GM18873 (cell line): ENCODE results near the gene TSHB.

Source experiments
- ATAC-seq: cut with Tn5 transposase; IDR thresholded peaks from one replicate; pipeline ENCODE4 v1.9.1; 2021; ENCODE audit warnings: mild to moderate bottlenecking, moderate library complexity, moderate number of reproducible peaks; ENCODE audit not compliant: unreplicated experiment, low FRiP score

The TSHB gene

DNA sequence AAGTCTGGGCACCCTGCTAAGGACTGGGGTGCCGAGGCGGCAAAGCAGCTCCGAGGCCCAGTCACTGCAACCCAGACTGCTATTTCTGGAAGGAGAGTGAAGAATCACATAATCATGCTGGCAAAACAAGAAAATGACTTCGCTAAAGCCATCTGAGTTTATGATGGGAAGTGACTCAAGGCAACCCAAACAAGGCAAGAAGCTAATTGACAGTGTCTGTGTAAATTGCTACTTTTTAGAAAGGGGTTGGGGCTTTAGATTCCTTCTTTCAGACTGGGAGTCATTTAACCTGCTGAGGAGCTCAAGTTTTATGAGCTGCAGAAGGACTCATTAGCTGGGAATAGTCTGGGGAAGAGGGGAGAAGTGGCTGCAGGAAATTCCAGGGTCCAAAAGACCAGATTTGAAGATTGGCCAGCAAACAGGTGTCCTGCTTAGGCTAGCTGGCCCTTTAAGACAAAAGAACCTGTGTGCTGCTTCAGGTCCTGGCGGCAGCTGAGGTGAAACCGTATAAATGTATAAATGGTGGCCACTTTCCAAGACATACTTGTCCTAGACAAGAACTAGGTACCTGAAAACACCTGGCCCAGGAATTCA is 28.1 kb downstream of the TSHB start:
- ATAC-seq = no peak

- no peak for ATAC-seq
Measured at GRCh38 chr1:115059316-115059715, 29.7 kb downstream of the TSHB start.

- no peak for ATAC-seq
Measured at GRCh38 chr1:115060501-115060900, 30.9 kb downstream of the TSHB start.

DNA sequence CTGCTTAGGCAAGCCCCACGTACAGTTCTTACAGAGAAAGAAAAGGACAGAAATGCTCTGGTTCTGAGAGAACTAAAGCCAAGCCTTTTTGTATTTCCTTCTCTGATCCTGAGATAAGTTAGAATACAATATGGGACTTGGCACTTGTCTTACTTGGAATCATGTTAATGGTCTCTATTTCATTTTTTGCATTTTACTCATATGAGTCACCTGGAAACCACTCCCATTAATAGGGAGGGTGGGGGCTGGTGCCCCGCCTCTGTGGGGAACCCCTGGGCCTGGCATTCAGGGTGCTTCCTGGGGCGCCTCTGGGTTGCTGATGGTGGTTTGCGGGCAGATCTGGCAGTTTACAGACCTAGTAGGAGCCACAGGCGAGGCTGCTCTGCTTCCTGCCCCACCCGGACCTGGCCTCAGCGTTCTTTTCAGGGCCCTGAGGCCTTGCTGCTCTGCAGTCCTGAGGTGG is 32.9 kb downstream of the TSHB start:
- ATAC-seq = peak; percentile 72

DNA sequence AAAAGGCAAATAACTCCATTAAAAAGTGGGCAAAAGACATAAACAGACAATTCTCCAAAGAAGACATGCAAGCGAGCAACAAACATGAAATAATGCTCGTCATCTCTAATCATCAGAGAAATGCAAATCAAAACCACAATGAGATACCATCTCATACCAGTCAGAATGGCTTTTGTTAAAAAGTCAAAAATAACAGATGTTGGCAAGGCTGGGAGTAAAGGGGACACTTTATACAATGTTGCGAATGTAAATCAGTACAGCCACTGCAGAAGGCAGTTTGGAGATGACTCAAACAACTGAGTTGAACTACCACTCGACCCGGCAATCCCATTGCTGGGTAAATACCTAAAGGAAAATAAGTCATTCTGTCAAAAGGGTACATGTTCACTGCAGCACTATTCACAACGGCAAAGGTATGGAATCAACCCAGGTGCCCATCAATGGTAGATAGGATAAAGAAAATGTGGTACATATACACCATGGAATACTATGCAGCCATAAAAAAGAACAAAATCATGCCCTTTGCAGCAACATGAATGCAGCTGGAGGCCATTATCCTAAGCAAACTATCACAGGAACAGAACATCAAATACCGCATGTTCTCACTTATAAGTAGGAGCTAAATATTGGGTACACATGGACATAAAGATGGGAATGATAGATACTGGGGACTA is 33.7 kb downstream of the TSHB start:
- no peak for ATAC-seq

GRCh38 chr1:115064461-115064860 is 34.8 kb downstream of the TSHB start:
- ATAC-seq = no peak

DNA sequence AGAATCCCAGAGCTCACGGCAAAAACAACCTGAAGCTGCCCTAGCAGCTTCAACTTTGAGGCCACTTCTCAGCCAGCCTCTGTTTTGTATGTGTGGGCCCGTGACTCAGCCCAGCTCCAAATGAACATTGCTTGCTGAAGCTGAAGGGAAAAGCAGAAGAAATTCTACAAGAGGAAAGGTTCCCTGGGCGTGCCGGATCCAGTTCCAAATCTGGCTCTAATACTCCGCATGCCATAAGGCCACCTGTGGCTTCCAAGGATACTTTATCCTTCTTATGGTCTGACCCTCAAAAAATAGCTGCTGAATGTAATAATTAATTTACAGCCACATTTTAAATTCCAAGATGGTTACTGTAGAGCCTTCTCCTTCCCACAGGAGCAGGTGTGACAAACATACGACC is 35.4 kb downstream of the TSHB start:
- ATAC-seq = no peak

GRCh38 chr1:115067161-115067859 is 37.7 kb downstream of the TSHB start:
- no peak for ATAC-seq

DNA sequence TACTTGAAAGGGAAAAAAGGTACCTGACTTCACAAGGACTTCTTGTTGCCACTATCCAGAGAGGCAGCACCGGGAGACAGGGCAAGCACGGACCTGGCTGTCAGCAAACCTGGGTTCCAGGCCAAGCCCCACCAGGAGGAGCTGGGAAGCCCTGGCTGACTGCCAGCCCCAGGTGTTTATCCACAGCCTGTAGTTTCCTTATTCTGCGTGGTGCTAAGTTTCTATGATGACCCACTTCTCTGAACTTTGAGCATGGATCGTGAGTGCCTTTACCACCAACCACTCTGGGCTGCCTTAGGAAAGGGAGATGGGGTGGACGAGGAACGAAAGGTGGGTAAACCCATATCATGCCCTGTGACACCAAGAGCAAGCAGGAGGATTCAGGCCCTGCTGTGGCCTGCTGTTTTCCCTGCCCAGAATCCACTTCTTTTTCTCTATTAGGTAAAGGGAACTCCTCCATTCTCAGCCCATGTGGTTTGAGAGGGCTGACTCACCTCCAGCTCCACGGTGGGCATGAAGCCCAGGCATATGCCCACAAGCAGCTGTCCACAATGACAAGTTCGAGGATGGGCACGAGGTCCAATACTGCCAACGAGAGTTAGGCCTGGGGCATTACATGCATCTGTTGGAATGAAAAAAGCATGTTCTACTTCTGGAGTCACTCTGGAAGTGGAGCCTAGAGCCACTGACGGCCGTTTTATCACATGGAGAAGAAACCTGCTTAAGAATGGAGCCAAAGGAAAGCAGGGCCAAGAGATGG is 39.4 kb downstream of the TSHB start:
- no peak for ATAC-seq

DNA sequence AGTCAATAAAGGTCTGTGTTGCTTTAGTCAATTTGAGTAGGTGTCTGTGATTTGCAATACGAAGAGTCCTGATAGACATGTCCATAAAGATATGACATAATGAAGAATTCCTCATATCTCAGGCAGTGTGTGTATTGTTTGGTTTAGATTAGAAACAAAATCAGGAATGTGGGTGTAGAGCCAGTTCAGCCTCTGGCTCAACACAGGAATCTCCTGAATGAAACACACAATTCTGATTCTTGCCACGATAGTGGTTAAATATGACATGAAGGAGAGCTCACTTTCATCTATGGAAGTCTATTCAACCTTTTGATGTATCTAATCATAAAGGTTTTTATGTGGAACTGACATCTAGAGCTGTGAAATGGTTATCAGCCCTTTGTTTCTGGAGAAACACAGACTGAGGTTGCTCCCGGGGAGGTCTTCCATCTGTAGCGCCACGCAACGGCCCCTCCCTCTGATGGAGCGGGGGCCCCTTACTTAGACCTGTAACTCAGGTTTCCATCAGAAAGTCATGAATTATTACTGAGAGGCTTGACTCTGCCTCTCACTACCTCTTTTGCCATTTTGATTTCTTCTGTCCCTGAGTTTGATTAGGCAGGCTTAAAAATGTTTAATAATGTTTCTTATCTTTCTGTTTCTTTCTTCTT is 40.2 kb downstream of the TSHB start:
- no peak for ATAC-seq

DNA sequence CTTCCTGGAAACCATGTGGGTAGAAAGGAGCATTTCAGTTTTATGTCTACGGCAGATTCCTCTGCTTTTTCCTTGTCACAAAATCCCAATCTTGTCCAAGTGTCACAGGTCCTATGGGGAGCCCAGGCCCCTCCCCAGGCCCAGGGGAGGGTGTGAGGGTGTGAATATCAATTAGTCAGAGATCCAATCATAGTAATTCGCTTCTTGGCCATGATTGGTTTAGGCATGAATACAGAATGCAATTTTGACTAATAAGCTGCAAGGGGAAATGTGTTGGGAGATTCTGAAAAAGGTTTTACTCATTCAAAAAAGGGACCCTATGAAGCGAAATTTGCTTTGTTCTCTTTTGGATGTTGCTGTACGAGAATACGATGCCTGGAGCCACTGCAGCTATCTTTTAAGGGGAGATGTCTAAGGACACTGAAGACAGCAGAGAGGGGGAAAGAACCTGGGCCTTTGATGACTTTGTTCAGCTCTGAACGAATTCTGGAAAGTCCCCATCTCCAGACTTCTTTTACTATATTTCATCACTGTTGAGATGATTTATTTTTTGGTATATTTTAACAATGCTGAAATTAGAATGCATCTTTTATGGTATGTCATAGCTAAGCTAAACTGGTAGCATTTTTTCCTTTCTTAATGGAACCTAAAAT is 41.5 kb downstream of the TSHB start:
- ATAC-seq = no peak

GRCh38 chr1:115073298-115074087 is 43.9 kb downstream of the TSHB start:
- no peak for ATAC-seq

GRCh38 chr1:115074839-115075534 is 45.4 kb downstream of the TSHB start:
- no peak for ATAC-seq

DNA sequence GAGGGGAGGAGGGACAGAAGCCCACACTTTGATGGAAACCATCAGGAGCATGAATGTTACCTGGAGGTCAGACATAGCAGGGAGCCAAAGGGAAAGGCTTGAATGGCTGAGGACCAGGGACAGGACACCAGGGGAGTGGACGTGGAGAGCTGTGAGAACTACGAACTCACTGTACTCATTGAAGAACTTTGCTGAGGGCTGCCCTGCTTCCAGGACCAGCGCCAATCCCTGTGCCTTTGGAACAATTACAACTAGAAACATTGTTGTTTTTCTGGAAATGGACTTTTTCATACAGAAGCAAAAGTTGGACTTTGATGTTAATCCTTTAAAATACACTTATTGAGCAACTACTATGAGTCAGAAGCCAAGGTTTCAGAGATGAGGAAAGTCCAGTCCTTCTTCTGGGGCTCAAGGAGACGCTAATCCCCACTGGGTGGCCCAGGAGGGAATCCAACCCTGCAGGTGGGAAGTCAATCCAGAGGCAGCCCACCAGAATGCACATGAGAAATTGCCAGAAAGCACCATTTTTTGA is 46.8 kb downstream of the TSHB start:
- ATAC-seq = no peak

GRCh38 chr1:115077286-115077983 is 47.8 kb downstream of the TSHB start:
- no peak for ATAC-seq

DNA sequence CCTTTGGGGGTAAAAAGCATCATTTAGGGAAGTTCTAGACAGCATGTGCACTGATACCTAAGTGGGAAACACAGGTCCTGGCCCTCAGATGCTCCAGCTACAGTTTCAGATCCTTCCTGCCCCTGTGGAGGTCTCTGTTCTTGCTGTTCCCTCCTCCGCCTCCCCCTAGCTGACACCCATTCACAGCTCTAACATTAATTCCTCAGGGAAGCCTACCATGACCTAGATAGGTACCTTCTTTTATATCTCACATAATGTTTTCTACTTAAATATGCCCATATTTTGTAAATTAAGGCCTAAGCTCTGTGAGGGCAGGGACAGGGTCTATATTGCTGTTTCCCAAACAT is 48.3 kb downstream of the TSHB start:
- no peak for ATAC-seq

GRCh38 chr1:115078708-115079107 is 49.1 kb downstream of the TSHB start:
- ATAC-seq = no peak

DNA sequence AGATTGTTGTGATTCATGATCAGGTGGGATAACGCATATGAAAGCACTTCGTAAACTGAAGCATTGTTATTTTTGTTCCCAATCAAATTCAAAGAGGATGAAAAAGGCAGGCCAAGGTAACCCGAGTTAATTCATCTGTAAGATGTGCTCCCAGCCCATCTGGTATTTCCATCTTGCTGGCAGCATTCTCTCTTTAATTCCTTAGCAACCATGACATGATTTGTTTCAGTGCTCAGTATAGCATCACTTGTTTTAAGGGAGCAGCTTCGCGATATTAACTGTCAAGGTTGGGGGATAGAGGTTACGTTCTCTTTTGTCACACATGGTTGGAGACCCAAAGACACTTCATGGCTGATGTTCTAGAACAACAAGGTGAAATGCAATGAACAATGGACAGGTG is 53.3 kb downstream of the TSHB start:
- ATAC-seq = no peak
